NCI-H128 (cell line): Measurements from ENCODE around the gene MAFB.

Source experiments
- DNase-seq: peaks from one replicate; lab custom pipeline; 2025; ENCODE audit not compliant: unreplicated experiment; lab: John Stamatoyannopoulos, UW

The MAFB gene

GRCh38 chr20:40663304-40663790, 25.7 kb downstream of the MAFB start:
- DNase-seq: no peak

GRCh38 chr20:40659567-40659966, 29.5 kb downstream of the MAFB start:
- no peak for DNase-seq

GRCh38 chr20:40658509-40658908, 30.5 kb downstream of the MAFB start:
- no peak for DNase-seq

GRCh38 chr20:40657526-40657925, 31.5 kb downstream of the MAFB start:
- no peak for DNase-seq

- no peak for DNase-seq
Measured at GRCh38 chr20:40655451-40655850, 33.6 kb downstream of the MAFB start.

- no peak for DNase-seq
Measured at GRCh38 chr20:40654876-40655275, 34.2 kb downstream of the MAFB start.

DNA sequence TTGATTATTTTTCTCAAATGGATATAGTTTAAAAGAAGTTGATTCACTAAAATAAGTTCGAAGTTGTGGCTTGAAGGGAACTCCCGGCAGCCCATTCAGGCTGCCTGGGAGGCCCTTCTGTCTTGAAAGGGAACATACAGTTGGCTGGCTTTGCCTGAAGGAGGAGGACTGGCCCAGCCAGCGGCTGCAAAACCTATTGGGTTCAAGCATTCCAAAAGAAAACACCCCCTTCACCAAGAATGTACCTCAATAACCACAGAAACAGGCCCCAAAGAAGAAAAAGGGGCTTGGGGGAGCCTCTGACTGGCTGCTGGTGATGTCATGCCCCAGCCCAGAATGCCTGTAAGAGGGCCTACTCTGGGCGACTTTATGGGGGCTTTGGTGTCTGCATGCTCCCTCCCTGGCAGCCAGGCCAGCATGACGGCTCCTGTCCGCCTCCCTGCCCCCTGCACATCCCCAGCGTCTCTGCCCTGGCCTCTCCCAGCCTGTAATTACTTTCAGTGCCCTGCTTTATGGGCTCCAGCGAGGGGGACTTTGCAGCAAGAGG, 36.5 kb downstream of the MAFB start:
- no peak for DNase-seq

- no peak for DNase-seq
Measured at GRCh38 chr20:40651151-40651550, 37.9 kb downstream of the MAFB start.

DNA sequence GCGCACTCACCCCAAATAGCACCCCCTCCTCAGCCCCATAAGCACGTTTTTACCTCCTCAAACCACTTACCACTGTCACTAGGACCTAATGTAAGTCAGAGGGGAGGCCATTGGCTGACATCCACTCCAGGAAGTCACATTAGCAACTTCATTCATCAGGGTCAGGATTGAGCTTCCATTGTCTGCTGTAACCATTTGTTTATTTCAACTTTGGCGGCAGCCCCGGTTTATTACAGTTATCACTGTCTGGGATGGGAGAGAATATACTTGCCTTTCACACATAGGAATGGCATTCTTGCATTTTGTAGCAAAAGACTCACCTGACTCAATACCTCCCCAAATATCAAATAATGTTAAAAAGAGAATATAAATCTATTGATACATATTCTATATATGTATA, 38.3 kb downstream of the MAFB start:
- no peak for DNase-seq

DNA sequence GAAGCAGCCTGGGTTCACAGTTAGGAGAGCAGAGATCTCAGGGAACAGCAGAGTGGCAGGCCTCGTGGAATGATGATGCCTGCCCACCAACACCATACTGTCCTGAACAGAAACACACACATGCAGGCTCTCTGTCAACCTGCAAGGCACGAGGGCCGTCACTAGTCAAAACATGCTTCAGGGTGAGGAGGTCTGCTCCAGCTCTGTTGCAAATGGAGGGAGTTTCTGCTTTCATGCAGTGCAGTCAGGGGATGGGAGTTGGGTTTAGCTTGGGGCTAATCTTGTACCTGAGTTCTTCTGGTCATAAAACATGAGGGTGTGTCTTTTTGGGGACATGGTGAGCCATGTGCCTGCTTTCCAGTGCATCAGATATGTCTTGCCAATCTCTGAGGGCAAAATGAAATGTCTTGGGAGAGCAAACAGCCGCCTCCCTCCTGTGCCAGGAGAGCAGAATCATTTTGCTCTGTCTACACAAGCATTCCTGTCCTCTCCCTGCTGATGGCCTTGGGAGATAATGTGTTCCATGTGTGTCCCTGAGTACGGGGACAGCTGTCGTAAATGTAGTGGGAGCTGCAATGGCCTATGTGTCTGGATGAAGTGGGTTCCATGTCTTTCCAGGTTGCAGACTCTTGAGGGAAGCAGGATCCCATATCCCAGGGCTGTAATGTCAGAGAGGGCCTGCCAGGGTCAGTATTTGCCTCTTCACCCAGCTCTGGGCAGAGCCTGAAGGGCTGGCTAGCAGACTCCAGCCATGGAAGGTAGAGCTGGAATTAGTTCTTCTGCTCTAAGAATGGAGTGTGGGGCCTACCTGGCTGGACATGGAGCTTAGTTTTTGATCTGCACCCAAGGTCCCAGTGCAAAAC, 40.6 kb downstream of the MAFB start:
- DNase-seq: no peak

GRCh38 chr20:40646813-40647212, 42.2 kb downstream of the MAFB start:
- DNase-seq: no peak

DNA sequence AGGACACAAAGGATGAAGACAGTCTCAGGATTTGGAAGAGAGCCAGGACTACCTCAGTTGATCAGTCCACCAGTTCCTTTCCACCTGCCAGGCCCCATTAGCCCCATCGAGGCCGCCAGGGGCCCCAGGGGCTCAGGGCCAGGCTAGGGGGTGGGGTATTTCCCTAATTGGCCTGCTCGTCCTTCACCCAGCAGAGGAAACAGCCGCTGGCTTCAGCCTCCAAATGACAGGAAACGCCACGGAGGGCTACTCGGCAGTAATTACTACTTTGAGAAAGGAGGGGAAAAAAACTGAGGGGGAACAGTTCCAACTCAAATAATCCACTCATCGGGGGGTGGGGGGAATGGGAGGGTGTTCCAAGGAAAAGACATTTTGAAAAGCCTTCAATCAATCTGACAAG, 42.7 kb downstream of the MAFB start:
- no peak for DNase-seq

DNA sequence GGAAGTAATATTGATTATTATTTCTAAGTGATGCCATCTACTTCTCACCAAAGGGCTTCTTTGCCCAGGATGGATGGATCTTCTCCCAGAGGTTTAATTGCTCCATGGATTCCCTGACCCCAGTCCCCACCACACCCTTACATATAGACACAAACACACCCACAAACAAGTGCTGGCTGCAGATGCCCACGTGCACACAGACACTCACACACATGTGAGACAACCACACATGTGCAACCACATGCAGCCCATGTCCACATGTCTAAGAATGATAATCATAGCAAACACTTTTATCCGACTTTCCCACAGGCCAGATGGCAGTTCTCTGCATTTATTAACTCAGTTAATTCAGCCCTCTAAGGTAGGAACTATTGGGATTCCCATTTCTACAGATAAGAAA, 44.2 kb downstream of the MAFB start:
- no peak for DNase-seq

DNA sequence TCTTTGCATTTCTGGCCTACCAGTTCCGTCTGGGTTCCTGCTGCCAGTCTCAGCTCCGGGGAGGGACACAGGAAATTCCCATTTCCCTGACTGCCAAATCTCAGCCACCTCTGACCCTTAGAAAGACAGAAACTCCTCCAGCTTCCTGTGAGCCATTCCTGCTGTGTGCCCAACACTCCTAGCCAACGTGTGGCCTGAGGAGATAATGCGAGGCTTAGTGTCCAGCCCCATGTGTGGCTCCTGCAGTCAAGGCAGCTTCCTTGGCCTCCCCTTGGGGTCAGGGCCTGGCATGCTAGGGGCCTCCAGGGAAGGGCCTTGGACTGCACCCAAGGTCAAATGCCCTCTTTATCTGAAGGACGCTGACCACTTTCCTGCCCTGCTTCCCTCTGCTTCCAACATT, 45.1 kb downstream of the MAFB start:
- DNase-seq: no peak

DNA sequence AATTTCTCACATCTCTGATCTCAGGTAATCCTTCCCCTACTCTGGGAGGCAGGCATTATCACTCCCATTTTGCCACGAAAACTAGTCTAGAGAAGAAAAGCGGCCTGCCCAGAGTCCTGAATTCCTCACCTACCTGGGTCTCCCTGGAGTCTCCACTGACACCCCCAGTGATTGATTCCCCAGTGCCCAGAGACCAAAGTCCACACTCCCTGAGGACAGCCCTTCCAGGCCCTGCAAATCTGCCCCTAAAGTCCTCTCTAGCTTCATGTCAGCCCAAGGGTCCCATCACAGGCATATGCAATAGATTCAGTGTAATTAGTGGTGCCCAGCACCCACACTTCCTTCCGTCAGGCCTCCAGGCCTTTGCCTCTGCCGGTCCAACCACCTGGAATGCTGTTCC, 47.2 kb downstream of the MAFB start:
- no peak for DNase-seq

DNA sequence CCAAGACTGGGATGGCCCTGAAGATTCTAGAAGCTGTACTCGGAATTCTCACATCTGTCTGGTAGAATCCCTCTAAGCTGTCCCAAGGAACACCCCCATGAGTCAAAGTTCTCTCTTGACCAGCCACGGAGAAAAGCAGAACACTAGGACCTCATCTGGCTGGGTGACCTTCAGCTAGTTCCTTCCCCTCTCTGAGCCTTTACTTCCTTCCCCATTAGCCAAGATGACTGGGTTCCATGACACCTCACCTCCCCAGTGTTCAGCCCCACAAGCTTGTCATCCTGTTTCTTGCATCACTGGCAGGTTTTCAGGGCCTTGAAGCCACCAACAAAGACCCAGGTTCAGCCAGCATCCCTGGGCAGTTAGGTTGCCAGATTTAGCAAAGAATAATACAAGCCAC, 47.8 kb downstream of the MAFB start:
- DNase-seq: no peak

- DNase-seq: no peak
Measured at GRCh38 chr20:40640667-40641066, 48.4 kb downstream of the MAFB start.

DNA sequence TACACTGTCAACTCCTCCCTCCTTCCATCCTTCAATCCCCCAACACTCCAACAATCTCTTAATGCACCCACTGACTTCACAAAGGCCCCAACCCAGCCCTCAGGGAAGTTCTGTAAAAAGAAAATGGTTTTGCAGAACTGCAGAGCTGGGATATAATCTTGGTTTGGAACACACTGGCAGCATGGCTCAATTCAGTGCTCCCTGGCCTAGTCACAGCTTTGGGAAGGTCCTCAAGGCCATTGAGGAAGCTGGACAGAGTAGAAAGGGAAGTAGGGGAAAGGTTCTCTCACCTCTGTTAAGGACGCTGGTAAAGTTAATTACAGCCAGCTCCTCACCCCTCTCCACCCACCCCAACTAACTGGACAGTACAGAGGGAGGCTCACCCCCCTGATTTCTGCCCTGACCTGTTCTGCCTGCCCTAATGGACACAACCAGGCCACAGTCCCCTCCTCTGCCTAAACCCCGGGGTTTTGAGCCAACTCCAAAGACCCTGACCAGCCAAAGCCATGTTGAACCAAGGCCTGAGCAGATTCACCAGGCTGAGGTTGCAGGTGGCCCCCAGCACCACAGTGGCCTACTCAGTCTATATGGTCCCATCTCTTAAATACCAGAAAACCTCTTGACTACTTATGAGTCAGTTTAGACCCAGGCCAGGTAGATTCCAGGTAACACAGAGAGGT, 49.2 kb downstream of the MAFB start:
- no peak for DNase-seq

- no peak for DNase-seq
Measured at GRCh38 chr20:40639132-40639531, 49.9 kb downstream of the MAFB start.

DNA sequence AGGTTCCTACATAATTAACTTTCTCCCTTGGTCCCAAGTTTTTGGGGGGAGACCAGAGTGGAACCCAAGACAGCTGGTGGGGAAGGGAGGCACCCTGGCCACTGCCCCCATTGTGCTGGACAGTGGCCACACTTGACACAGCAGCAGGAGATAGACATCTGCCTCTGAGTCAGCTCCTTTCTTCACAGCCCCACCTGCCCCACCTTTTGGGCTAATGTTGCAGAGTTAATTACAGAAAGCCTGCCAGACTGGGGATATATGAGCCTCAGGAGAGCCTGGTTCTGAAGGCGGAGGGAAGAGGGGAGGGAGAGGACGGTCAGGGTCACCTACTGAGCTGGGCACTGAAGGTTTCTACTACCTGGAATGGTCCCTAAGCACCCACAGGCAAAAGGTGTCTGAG, 50.6 kb downstream of the MAFB start:
- DNase-seq: no peak

DNA sequence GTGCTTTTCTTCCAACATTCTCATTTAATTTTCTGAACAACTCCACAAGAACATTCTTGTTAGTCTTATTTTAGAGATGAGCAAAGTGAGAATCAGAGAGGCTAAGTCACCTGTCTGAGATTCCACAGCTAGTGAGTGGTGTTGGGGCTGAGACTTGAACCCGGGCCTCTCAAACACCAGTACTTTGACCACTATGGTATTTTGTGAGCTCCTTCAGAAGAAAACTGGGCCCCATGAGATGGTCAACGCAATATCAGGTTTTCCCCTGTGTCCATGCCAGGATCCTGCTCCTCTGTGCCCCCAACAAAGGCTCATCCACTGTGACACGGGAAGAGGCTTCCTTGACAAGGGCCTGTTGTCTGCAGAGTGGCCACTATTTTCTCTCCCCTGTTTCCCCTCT, 51.9 kb downstream of the MAFB start:
- DNase-seq: no peak

GRCh38 chr20:40636486-40636885, 52.5 kb downstream of the MAFB start:
- no peak for DNase-seq
